GM21717 (cell line): ENCODE data around the gene PROSER3.

ENCODE experiments used
- ATAC-seq: cut with Tn5 transposase; IDR thresholded peaks from one replicate; pipeline ENCODE4 v1.9.1; 2021; ENCODE audit warnings: mild to moderate bottlenecking, moderate library complexity; ENCODE audit not compliant: unreplicated experiment

PROSER3 gene

GRCh38 chr19:35738021-35738886 is 19.7 kb upstream of the PROSER3 start:
- no peak for ATAC-seq

- no peak for ATAC-seq
Observed at GRCh38 chr19:35738887-35739229, 19.1 kb upstream of the PROSER3 start.

- ATAC-seq: no peak
Observed at GRCh38 chr19:35739275-35740107, 18.5 kb upstream of the PROSER3 start.

DNA sequence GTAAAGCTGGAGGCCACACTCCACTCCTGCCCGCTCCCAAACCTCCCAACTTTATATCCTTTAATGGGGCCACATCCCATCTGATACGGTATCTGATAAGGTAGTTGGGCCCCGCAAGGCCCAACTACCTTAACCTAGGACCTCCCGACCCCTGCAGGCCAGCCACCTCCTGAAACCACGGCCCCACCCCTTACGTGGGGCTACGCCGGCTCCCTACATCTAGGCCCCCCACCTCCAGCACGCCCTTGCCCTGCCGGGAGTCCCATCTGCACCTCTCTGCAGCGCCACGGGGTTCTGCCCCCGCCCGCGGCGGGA is 17.9 kb upstream of the PROSER3 start:
- ATAC-seq: peak; percentile 17

GRCh38 chr19:35740423-35741202 is 17.4 kb upstream of the PROSER3 start:
- peak; percentile 52 for ATAC-seq

DNA sequence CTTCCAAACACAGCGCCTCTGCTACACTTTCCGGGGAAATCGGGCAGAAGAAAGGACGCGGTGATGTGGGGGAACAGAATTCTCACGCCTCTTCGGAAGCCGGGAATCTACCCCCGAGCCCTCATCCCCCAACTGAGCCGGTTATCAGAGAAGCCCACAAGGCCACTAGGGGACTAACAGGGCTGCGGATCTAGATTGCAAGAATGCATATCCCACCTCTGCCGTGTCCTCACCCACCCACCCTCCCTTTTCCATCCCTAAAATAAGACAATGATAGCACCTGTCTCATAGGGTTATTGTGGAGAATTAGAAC is 16.8 kb upstream of the PROSER3 start:
- no peak for ATAC-seq

DNA sequence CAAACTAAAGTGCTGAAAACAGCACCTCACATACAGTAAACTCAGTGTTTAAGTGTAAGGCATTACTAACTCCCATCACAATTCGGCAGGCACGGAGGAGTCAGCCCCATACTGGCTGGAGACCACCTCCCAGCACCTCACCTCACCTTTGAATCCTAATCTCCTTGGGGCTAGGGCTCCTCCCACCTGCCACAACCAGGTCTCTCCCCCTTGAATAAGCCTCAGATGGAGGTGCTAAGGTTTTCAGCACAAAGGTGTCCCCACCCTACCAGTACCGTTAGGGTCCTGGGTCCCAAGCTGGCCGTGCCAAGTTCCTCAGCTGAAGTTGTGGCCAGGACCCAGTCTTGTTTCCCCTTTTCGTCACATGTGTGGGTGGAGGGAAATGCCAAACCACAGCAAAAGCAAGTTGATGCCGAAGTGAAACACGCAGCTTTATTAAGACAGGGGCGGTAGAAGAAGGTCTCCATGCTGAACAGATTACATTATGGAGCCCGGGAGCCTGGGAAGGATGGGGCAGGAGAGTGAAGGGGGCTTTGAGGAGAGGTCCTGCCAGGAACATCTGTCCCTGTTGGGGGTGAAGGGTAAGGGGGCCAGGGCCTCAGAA is 15.8 kb upstream of the PROSER3 start, which contains the start of gene IGFLR1:
IGFLR1 (minus strand) TSS at position 332 of the 604 bp plus-strand sequence. CDS start 1,272 bp downstream, outside the sequence.
- ATAC-seq: no peak

- no peak for ATAC-seq
Observed at GRCh38 chr19:35743640-35744429, 14.1 kb upstream of the PROSER3 start.

GRCh38 chr19:35744430-35745327 is 13.3 kb upstream of the PROSER3 start:
- peak; percentile 29 for ATAC-seq

DNA sequence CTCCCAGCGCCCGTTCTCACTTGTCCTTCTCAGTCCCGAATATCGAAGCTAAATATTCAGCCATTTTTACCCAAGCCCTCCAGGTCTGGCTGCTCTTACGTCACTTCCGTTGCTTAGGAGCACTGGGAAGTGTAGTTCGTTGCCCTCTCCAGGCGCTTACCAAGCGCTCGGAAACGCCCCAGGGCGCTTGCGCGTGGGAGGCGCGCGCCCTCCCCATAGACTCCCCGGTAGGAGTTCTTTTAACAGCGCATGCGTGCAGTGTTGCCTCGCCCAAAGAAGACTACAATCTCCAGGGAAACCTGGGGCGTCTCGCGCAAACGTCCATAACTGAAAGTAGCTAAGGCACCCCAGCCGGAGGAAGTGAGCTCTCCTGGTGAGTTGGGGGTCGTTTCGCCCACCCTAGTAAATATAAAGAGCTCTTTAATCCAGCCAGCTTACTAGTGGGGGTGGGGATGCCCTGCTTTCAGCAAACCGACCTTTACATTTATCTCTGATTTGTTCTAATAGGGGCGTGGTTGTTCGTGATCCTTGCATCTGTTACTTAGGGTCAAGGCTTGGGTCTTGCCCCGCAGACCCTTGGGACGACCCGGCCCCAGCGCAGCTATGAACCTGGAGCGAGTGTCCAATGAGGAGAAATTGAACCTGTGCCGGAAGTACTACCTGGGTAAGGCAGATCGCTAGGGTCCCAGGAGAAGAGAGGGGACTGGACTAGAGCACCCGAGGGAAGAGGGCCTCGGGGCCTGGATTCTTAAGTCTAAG is 12.5 kb upstream of the PROSER3 start, which contains the start of the genes PSENEN and U2AF1L4:
PSENEN (plus strand) TSS at position 324 of the 759 bp plus-strand sequence; CDS start at position 604, 280 bp downstream.
U2AF1L4 (minus strand) TSS at position 91 of the 759 bp plus-strand sequence; CDS start at position 64, 27 bp downstream.
- peak; percentile 35 for ATAC-seq

DNA sequence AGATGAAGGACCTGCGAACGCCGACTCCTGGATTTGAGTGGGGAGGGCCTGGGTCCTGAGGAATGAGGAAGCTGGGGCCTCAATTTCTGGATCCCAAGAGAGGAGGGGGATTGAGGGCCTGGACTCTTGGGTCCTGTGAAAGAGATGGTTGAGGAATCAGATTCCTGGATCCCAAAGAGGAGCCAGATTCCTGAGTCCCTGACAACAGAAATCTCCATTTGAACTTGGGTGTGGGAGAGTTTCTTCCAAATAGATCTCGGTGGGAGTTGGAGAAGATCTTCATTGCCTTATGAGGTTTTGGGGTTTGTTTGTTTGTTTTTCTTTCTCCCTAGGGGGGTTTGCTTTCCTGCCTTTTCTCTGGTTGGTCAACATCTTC is 11.9 kb upstream of the PROSER3 start:
- no peak for ATAC-seq

DNA sequence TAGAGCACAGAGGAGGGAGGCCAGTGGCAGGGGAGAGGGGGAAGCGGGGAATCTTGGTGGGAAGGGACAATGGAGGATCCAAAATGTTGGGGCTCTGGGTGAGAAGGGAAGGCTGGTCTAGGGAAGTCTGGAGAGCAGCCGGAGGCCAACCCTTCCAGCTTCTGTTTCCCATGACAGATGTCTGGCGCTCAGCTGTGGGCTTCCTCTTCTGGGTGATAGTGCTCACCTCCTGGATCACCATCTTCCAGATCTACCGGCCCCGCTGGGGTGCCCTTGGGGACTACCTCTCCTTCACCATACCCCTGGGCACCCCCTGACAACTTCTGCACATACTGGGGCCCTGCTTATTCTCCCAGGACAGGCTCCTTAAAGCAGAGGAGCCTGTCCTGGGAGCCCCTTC is 11.4 kb upstream of the PROSER3 start:
- ATAC-seq: no peak

DNA sequence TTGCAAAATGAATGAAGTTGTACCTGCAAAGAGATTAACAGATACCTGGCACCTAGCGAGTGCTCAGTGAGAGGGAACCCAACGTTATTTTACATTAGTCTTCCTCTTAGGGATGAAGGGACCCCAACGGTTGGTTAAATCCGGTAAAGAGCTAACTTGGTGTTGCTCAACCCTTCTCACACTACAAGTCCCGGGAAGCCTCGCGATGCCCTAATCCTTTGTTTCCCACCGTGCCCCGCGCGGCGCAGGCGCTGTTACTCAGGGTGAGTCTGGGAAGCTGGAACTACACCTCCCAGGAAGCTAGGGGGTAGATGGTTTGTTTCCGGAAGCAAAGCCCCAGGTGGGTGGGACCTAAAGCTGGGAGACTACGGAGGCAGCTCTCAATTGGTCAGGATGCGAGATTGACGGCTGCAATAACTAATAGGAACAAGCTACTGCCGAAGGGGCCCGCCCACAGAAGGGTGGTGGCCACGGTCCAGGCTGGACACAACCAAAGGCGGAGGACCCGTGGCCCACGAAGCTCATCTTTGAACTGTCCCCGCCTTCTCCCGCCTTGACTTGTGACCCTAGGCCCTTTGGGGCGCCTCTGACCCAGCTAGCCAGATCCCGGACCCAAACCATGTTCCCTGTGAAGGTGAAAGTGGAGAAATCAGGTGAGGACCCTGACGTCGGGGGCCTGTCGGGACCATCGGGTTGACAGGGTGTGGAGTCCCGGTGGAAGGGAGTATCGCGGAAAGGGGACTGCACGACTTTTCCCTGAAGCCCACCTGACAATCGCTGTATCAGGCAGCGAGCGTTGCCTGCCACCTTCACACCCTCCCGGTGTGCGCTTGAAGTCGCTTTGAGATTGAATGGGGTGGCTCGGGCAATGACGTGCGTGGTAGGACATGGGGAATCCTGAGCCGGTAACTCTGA is 9.6 kb upstream of the PROSER3 start, which contains the start of gene LIN37:
LIN37 (plus strand) TSS at position 471 of the 915 bp plus-strand sequence; CDS start at position 620, 149 bp downstream.
- ATAC-seq: peak; percentile 53

DNA sequence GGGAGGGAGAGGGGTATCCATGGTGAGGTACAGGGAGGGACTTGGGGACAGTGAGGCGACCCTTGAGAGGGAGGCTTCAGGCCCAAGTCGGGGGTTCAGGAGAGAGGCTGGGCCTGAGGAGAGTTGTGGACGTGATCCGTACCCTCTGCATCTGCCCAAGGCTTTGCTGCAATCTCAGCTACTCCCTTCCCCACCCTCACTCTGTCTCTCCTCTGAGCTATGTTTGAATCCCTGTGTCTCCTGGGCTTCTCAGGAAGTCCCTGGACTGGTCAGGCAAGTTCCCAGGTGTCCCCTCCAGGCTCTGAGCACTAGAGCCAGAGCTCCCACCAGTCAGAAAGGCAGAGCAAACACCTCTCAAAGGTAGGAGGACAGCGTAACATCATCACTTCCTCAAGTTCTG is 7.8 kb upstream of the PROSER3 start:
- no peak for ATAC-seq

GRCh38 chr19:35751839-35752745 is 5.9 kb upstream of the PROSER3 start:
- no peak for ATAC-seq

DNA sequence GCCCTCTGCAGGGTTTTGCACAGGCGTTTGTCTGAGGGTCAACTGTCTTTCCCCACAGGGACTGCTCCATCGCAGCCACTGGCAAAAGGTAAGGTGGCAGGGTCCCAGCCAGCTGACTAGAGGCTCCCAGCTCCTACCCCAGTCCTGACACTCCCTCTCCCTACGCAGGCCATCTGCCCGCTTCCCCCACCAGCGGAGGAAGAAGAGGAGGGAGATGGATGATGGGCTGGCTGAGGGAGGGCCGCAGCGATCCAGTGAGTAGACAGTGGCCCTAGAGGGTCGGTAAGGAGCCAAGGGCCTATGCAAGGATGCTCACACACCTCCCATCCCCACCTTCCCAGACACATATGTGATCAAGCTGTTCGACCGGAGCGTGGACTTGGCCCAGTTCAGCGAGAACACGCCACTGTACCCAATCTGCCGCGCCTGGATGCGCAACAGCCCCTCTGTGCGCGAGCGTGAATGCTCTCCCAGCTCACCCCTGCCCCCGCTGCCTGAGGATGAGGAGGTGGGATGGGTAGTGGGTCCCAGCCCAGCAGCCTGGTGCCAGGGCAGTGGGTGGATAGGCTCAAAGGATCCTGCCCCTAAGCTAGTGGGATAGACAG is 5.1 kb upstream of the PROSER3 start:
- no peak for ATAC-seq
